CD4-positive, alpha-beta T cell treated with Interleukin-15 for 1 hour (primary cell): ENCODE data around the gene JUN.

ENCODE experiments used
- DNase-seq: peaks from one replicate; pipeline ENCODE4 v3.0.0-alpha.2; 2020

JUN gene

GRCh38 chr1:58783993-58784757, at the start of gene JUN:
Gene JUN (minus strand): TSS chr1:58784047. CDS start chr1:58783070, 977 bp downstream.
- peak; percentile 100 for DNase-seq

- no peak for DNase-seq
Measured at GRCh38 chr1:58833166-58833565, 49.3 kb upstream of the JUN start.

GRCh38 chr1:58830291-58830690, 46.4 kb upstream of the JUN start:
- DNase-seq, result no peak

- DNase-seq, result no peak
Measured at GRCh38 chr1:58829866-58830265, 46.0 kb upstream of the JUN start.

- DNase-seq, result no peak
Measured at GRCh38 chr1:58827298-58827697, 43.5 kb upstream of the JUN start.

- DNase-seq, result no peak
Measured at GRCh38 chr1:58824753-58825389, 41.0 kb upstream of the JUN start.

- no peak for DNase-seq
Measured at GRCh38 chr1:58823481-58824010, 39.7 kb upstream of the JUN start.

GRCh38 chr1:58821309-58821708, 37.5 kb upstream of the JUN start:
- DNase-seq, result no peak

GRCh38 chr1:58818976-58819375, 35.1 kb upstream of the JUN start:
- DNase-seq, result no peak

- DNase-seq, result no peak
Measured at GRCh38 chr1:58818075-58818474, 34.2 kb upstream of the JUN start.

GRCh38 chr1:58816747-58817221, 32.9 kb upstream of the JUN start:
- no peak for DNase-seq

GRCh38 chr1:58816072-58816746, 32.4 kb upstream of the JUN start:
- DNase-seq, result peak; percentile 85

GRCh38 chr1:58815686-58816071, 31.8 kb upstream of the JUN start:
- no peak for DNase-seq

- DNase-seq, result peak; percentile 68
Measured at GRCh38 chr1:58815069-58815685, 31.3 kb upstream of the JUN start.

GRCh38 chr1:58814251-58815068, 30.6 kb upstream of the JUN start:
- no peak for DNase-seq

GRCh38 chr1:58813801-58814200, 30.0 kb upstream of the JUN start:
- no peak for DNase-seq

GRCh38 chr1:58813361-58813760, 29.5 kb upstream of the JUN start:
- no peak for DNase-seq

- DNase-seq, result peak; percentile 81
Measured at GRCh38 chr1:58812926-58813325, 29.1 kb upstream of the JUN start.

GRCh38 chr1:58812468-58812867, 28.6 kb upstream of the JUN start:
- no peak for DNase-seq

- no peak for DNase-seq
Measured at GRCh38 chr1:58811303-58811702, 27.5 kb upstream of the JUN start.

- no peak for DNase-seq
Measured at GRCh38 chr1:58809325-58810010, 25.6 kb upstream of the JUN start.

- no peak for DNase-seq
Measured at GRCh38 chr1:58808077-58808476, 24.2 kb upstream of the JUN start.
